SK-N-SH treated with all-trans-retinoic acid at 6 μM for 48 hours (cell line): ENCODE measurements around the gene STC2.

Experiments used
- ARNTL ChIP-seq: fragments of 450-650 bp; formaldehyde crosslinking; IDR thresholded peaks from 2 replicates; pipeline ENCODE4 v1.5.0; 2020; ENCODE audit warnings: low read depth, mild to moderate bottlenecking, moderate library complexity, borderline replicate concordance
- CSDC2 ChIP-seq: fragments of 250-450 bp; sonication (Bioruptor Pico); IDR thresholded peaks from 2 replicates; pipeline ENCODE4 v1.5.0; 2020; ENCODE audit warnings: mild to moderate bottlenecking, moderate library complexity
- GLIS3 ChIP-seq: fragments of 250-450 bp; sonication (Bioruptor Pico); IDR thresholded peaks from 2 replicates; pipeline ENCODE4 v1.5.0; 2020; ENCODE audit warnings: mild to moderate bottlenecking, moderate library complexity
- OSR1 ChIP-seq: fragments of 250-450 bp; sonication (Bioruptor Pico); IDR thresholded peaks from 2 replicates; pipeline ENCODE4 v1.8.0; 2022; ENCODE audit warnings: moderate library complexity, mild to moderate bottlenecking, inconsistent platforms
- PATZ1 ChIP-seq: fragments of 250-450 bp; sonication (Bioruptor Pico); IDR thresholded peaks from 2 replicates; pipeline ENCODE4 v1.8.0; 2020; ENCODE audit warnings: mild to moderate bottlenecking, moderate library complexity, borderline replicate concordance
- TCF4 ChIP-seq: fragments of 250-450 bp; sonication (Bioruptor Pico); IDR thresholded peaks from 2 replicates; pipeline ENCODE4 v1.8.0; 2021; ENCODE audit warnings: mild to moderate bottlenecking, moderate library complexity, borderline replicate concordance
- TOX ChIP-seq: fragments of 250-450 bp; sonication (Bioruptor Pico); IDR thresholded peaks from 2 replicates; pipeline ENCODE4 v1.8.0; 2021; ENCODE audit warnings: mild to moderate bottlenecking, moderate library complexity, borderline replicate concordance
- TSHZ2 ChIP-seq: fragments of 250-450 bp; sonication (Bioruptor Pico); IDR thresholded peaks from 2 replicates; pipeline ENCODE4 v1.5.0; 2020; ENCODE audit warnings: mild to moderate bottlenecking, moderate library complexity
- ZC3H10 ChIP-seq: fragments of 250-450 bp; sonication (Bioruptor Pico); IDR thresholded peaks from 2 replicates; pipeline ENCODE4 v1.5.1; 2021; ENCODE audit warnings: mild to moderate bottlenecking, moderate library complexity
- ZFP3 ChIP-seq: fragments of 250-450 bp; sonication (Bioruptor Pico); IDR thresholded peaks from 2 replicates; pipeline ENCODE4 v1.5.0; 2020; ENCODE audit warnings: mild to moderate bottlenecking, moderate library complexity
- ZNF565 ChIP-seq: fragments of 450-650 bp; formaldehyde crosslinking; conservative IDR thresholded peaks from 2 replicates; pipeline ENCODE4 v1.5.0; 2020; ENCODE audit warnings: low read depth, mild to moderate bottlenecking, moderate library complexity
- ZNF8 ChIP-seq: fragments of 450-650 bp; formaldehyde crosslinking; IDR thresholded peaks from 2 replicates; pipeline ENCODE4 v1.5.0; 2020; ENCODE audit warnings: mild to moderate bottlenecking, moderate library complexity

- no peak for TF ChIP-seq CSDC2 (CRISPR knock-in tag)
- no peak for TF ChIP-seq ZNF8
- TF ChIP-seq TCF4 (CRISPR knock-in tag): no peak
- TF ChIP-seq ARNTL (CRISPR knock-in tag): no peak
- TF ChIP-seq PATZ1 (CRISPR knock-in tag): no peak
- TF ChIP-seq GLIS3 (CRISPR knock-in tag): no peak
- no peak for TF ChIP-seq ZC3H10 (CRISPR knock-in tag)
- no peak for TF ChIP-seq ZNF565 (CRISPR knock-in tag)
- TF ChIP-seq OSR1 (CRISPR knock-in tag): no peak
- TF ChIP-seq ZFP3 (CRISPR knock-in tag): no peak
- TF ChIP-seq TSHZ2 (CRISPR knock-in tag): no peak
- no peak for TF ChIP-seq TOX
Observed at GRCh38 chr5:173316339-173317020, 11.7 kb downstream of the STC2 start.
